DND-41 (cell line): ENCODE data around the gene MTURN.

Experiments
- ATAC-seq: fragments of 200-7000 bp; cut with Tn5 transposase; 3 replicates; pipeline ENCODE4 v1.9.1; 2021; ENCODE audit warnings: low read depth; ENCODE audit not compliant: insufficient read depth
- DNase-seq: peaks from one replicate; pipeline ENCODE4 v3.0.0-alpha.2; 2020
- H2AFZ ChIP-seq: 2 replicates; pipeline ENCODE4 v1.6.0; 2012; ENCODE audit warnings: low read depth, low read length
- H3K27ac ChIP-seq: 2 replicates; pipeline ENCODE4 v1.5.1; 2012; ENCODE audit warnings: low read length, inconsistent platforms
- H3K27me3 ChIP-seq: fragments of 200-600 bp; sonication (generic); 2 replicates; pipeline ENCODE4 v1.6.0; 2012; ENCODE audit warnings: low read length, mild to moderate bottlenecking, inconsistent platforms; ENCODE audit not compliant: insufficient read depth, poor library complexity
- H3K36me3 ChIP-seq: 2 replicates; pipeline ENCODE4 v1.5.1; 2012; ENCODE audit warnings: low read length, inconsistent platforms; ENCODE audit not compliant: insufficient read depth
- H3K4me1 ChIP-seq: 2 replicates; pipeline ENCODE4 v1.5.1; 2012; ENCODE audit warnings: mild to moderate bottlenecking, low read length; ENCODE audit not compliant: insufficient read depth
- H3K4me2 ChIP-seq: 2 replicates; pipeline ENCODE4 v1.6.0; 2012; ENCODE audit warnings: mild to moderate bottlenecking, moderate library complexity, low read length, inconsistent platforms; ENCODE audit not compliant: insufficient read depth
- H3K4me3 ChIP-seq, 2 experiments: fragments of 200-600 bp in 1 of 2; shearing (Covaris generic) in 1 of 2; 2 replicates each; pipeline ENCODE4 v1.5.1; 2012 to 2016; ENCODE audit warnings: inconsistent platforms in 2 of 2, low read length in 2 of 2, mild to moderate bottlenecking in 2 of 2, low read depth in 1 of 2, moderate library complexity in 1 of 2
- H3K79me2 ChIP-seq: 2 replicates; pipeline ENCODE4 v1.6.0; 2012; ENCODE audit warnings: low read length, inconsistent platforms; ENCODE audit not compliant: insufficient read depth
- H3K9ac ChIP-seq: 2 replicates; pipeline ENCODE4 v1.6.0; 2012; ENCODE audit warnings: low read depth, mild to moderate bottlenecking, inconsistent platforms, low read length, moderate library complexity
- H3K9me3 ChIP-seq: 2 replicates; pipeline ENCODE4 v1.5.1; 2012; ENCODE audit warnings: low read length, moderate library complexity, mild to moderate bottlenecking, inconsistent platforms; ENCODE audit not compliant: insufficient read depth, severe bottlenecking
- H4K20me1 ChIP-seq: 2 replicates; pipeline ENCODE4 v1.6.0; 2012; ENCODE audit warnings: low read length; ENCODE audit not compliant: insufficient read depth
- EZH2 ChIP-seq: IDR thresholded peaks from 3 replicates; pipeline ENCODE4 v1.6.1; 2012; ENCODE audit warnings: borderline replicate concordance, low read depth, mild to moderate bottlenecking, moderate library complexity, low read length, inconsistent platforms; ENCODE audit not compliant: severe bottlenecking
- TF ChIP-seq, protein P1 (sequence below): IDR thresholded peaks from 2 replicates; pipeline ENCODE4 v1.5.1; 2012; ENCODE audit warnings: borderline replicate concordance, low read length, moderate library complexity, mild to moderate bottlenecking; ENCODE audit not compliant: poor library complexity, severe bottlenecking; ENCODE audit errors: extremely low read depth

Gene MTURN

GRCh38 chr7:30180718-30181117 lies 45.9 kb downstream of the MTURN start:
- Histone ChIP-seq H2AFZ (no peak overlapping the region), H3K79me2 (no peaks in the 10 kb centered on the region), H3K4me2 (no peak overlapping the region), H3K27me3 (no peaks in the 10 kb centered on the region), H3K27ac (no peak overlapping the region), H3K4me3 (no peak overlapping the region), H3K9me3 (no peaks in the 10 kb centered on the region), H3K36me3 (no peaks in the 10 kb centered on the region), H3K9ac (no peak overlapping the region), H4K20me1 (no peaks in the 10 kb centered on the region), H3K4me1 (no peaks in the 10 kb centered on the region)
- DNase-seq, result no peak
- no peak for ATAC-seq
- TF ChIP-seq, protein P1, sequence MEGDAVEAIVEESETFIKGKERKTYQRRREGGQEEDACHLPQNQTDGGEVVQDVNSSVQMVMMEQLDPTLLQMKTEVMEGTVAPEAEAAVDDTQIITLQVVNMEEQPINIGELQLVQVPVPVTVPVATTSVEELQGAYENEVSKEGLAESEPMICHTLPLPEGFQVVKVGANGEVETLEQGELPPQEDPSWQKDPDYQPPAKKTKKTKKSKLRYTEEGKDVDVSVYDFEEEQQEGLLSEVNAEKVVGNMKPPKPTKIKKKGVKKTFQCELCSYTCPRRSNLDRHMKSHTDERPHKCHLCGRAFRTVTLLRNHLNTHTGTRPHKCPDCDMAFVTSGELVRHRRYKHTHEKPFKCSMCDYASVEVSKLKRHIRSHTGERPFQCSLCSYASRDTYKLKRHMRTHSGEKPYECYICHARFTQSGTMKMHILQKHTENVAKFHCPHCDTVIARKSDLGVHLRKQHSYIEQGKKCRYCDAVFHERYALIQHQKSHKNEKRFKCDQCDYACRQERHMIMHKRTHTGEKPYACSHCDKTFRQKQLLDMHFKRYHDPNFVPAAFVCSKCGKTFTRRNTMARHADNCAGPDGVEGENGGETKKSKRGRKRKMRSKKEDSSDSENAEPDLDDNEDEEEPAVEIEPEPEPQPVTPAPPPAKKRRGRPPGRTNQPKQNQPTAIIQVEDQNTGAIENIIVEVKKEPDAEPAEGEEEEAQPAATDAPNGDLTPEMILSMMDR, result no peak
- TF ChIP-seq EZH2, result no peak

GRCh38 chr7:30181211-30181610 lies 46.4 kb downstream of the MTURN start:
- no peak for ATAC-seq
- H3K27me3 ChIP-seq, result no peaks in the 10 kb centered on the region
- H3K4me1 ChIP-seq, result no peaks in the 10 kb centered on the region

GRCh38 chr7:30181736-30182522 lies 47.1 kb downstream of the MTURN start:
- ATAC-seq, result no peak

More at GRCh38 chr7:30181211-30181610, 46.4 kb downstream of the MTURN start:
- no peaks in the 10 kb centered on the region for H4K20me1 ChIP-seq
- H3K4me2 ChIP-seq, result no peak overlapping the region
- no peaks in the 10 kb centered on the region for H3K79me2 ChIP-seq
- DNase-seq, result no peak
- no peak overlapping the region for H3K27ac ChIP-seq
- H3K36me3 ChIP-seq, result no peaks in the 10 kb centered on the region
- H3K9ac ChIP-seq, result no peak overlapping the region
- H3K9me3 ChIP-seq, result no peaks in the 10 kb centered on the region
- no peak overlapping the region for H2AFZ ChIP-seq
- H3K4me3 ChIP-seq, result no peak overlapping the region
- no peak for TF ChIP-seq EZH2
- TF ChIP-seq, protein P1, result no peak

More at GRCh38 chr7:30181736-30182522, 47.1 kb downstream of the MTURN start:
- Histone ChIP-seq H3K79me2 (no peaks in the 10 kb centered on the region), H2AFZ (no peak overlapping the region), H3K4me1 (no peaks in the 10 kb centered on the region), H3K4me3 (no peak overlapping the region), H3K4me2 (no peak overlapping the region), H3K36me3 (no peaks in the 10 kb centered on the region), H3K9ac (no peak overlapping the region), H4K20me1 (no peaks in the 10 kb centered on the region), H3K27me3 (no peaks in the 10 kb centered on the region), H3K27ac (no peak overlapping the region), H3K9me3 (no peaks in the 10 kb centered on the region)
- no peak for DNase-seq
- TF ChIP-seq EZH2, result no peak
- TF ChIP-seq, protein P1, result no peak
